ENCODE data around the gene SPATA20.

The SPATA20 gene

GRCh38 chr17:50582741-50583140, 35.8 kb downstream of the SPATA20 start:
- no peak overlapping the region for H3K27ac ChIP-seq (ENCODE audit: low read depth, low read length)
- H3K9me3 ChIP-seq (ENCODE audit: control insufficient read depth, insufficient read depth, low read length): no peaks in the 10 kb centered on the region
- H3K27me3 ChIP-seq (ENCODE audit: control insufficient read depth, insufficient read depth, low read length): no peaks in the 10 kb centered on the region
- H3K9ac ChIP-seq (ENCODE audit: low read depth, low read length): no peak overlapping the region
- H3K4me3 ChIP-seq (ENCODE audit: low read depth, low read length): no peak overlapping the region
- H3K4me1 ChIP-seq (ENCODE audit: control insufficient read depth, insufficient read depth, low read length): peaks cover 11% of the 10 kb centered on the region
- no peaks in the 10 kb centered on the region for H3K36me3 ChIP-seq (ENCODE audit: control insufficient read depth, insufficient read depth, low read length)

- Histone ChIP-seq H3K4me3 (ENCODE audit: low read depth, low read length) (no peak overlapping the region), H3K9me3 (ENCODE audit: control insufficient read depth, insufficient read depth, low read length) (no peaks in the 10 kb centered on the region), H3K4me1 (ENCODE audit: control insufficient read depth, insufficient read depth, low read length) (peaks cover 11% of the 10 kb centered on the region), H3K27me3 (ENCODE audit: control insufficient read depth, insufficient read depth, low read length) (no peaks in the 10 kb centered on the region), H3K9ac (ENCODE audit: low read depth, low read length) (no peak overlapping the region), H3K27ac (ENCODE audit: low read depth, low read length) (no peak overlapping the region), H3K36me3 (ENCODE audit: control insufficient read depth, insufficient read depth, low read length) (no peaks in the 10 kb centered on the region)
These were observed 36.7 kb downstream of the SPATA20 start for GRCh38 chr17:50583641-50584040.

GRCh38 chr17:50584116-50584515, 37.1 kb downstream of the SPATA20 start:
- Histone ChIP-seq H3K27ac (ENCODE audit: low read depth, low read length) (no peak overlapping the region), H3K36me3 (ENCODE audit: control insufficient read depth, insufficient read depth, low read length) (no peaks in the 10 kb centered on the region), H3K27me3 (ENCODE audit: control insufficient read depth, insufficient read depth, low read length) (no peaks in the 10 kb centered on the region), H3K4me3 (ENCODE audit: low read depth, low read length) (no peak overlapping the region), H3K9ac (ENCODE audit: low read depth, low read length) (no peak overlapping the region), H3K9me3 (ENCODE audit: control insufficient read depth, insufficient read depth, low read length) (no peaks in the 10 kb centered on the region), H3K4me1 (ENCODE audit: control insufficient read depth, insufficient read depth, low read length) (peaks cover 11% of the 10 kb centered on the region)

- H3K4me3 ChIP-seq (ENCODE audit: low read depth, low read length): no peak overlapping the region
- peaks cover 11% of the 10 kb centered on the region for H3K4me1 ChIP-seq (ENCODE audit: control insufficient read depth, insufficient read depth, low read length)
- no peaks in the 10 kb centered on the region for H3K27me3 ChIP-seq (ENCODE audit: control insufficient read depth, insufficient read depth, low read length)
- H3K36me3 ChIP-seq (ENCODE audit: control insufficient read depth, insufficient read depth, low read length): no peaks in the 10 kb centered on the region
- no peak overlapping the region for H3K27ac ChIP-seq (ENCODE audit: low read depth, low read length)
- H3K9me3 ChIP-seq (ENCODE audit: control insufficient read depth, insufficient read depth, low read length): no peaks in the 10 kb centered on the region
- no peak overlapping the region for H3K9ac ChIP-seq (ENCODE audit: low read depth, low read length)
These were observed 37.8 kb downstream of the SPATA20 start for GRCh38 chr17:50584749-50585148.

GRCh38 chr17:50585346-50585745, 38.4 kb downstream of the SPATA20 start:
- Histone ChIP-seq H3K27me3 (ENCODE audit: control insufficient read depth, insufficient read depth, low read length) (no peaks in the 10 kb centered on the region), H3K36me3 (ENCODE audit: control insufficient read depth, insufficient read depth, low read length) (no peaks in the 10 kb centered on the region), H3K9ac (ENCODE audit: low read depth, low read length) (no peak overlapping the region), H3K9me3 (ENCODE audit: control insufficient read depth, insufficient read depth, low read length) (no peaks in the 10 kb centered on the region), H3K27ac (ENCODE audit: low read depth, low read length) (no peak overlapping the region), H3K4me1 (ENCODE audit: control insufficient read depth, insufficient read depth, low read length) (peaks cover 11% of the 10 kb centered on the region), H3K4me3 (ENCODE audit: low read depth, low read length) (no peak overlapping the region)

- H3K9ac ChIP-seq (ENCODE audit: low read depth, low read length): no peak overlapping the region
- H3K27ac ChIP-seq (ENCODE audit: low read depth, low read length): no peak overlapping the region
- no peak overlapping the region for H3K4me3 ChIP-seq (ENCODE audit: low read depth, low read length)
- no peaks in the 10 kb centered on the region for H3K36me3 ChIP-seq (ENCODE audit: control insufficient read depth, insufficient read depth, low read length)
- H3K27me3 ChIP-seq (ENCODE audit: control insufficient read depth, insufficient read depth, low read length): no peaks in the 10 kb centered on the region
- no peaks in the 10 kb centered on the region for H3K9me3 ChIP-seq (ENCODE audit: control insufficient read depth, insufficient read depth, low read length)
- H3K4me1 ChIP-seq (ENCODE audit: control insufficient read depth, insufficient read depth, low read length): peaks cover 9% of the 10 kb centered on the region
These were observed 38.9 kb downstream of the SPATA20 start for GRCh38 chr17:50585891-50586290.

GRCh38 chr17:50586421-50587247, 39.7 kb downstream of the SPATA20 start:
- Histone ChIP-seq H3K9ac (ENCODE audit: low read depth, low read length) (no peak overlapping the region), H3K9me3 (ENCODE audit: control insufficient read depth, insufficient read depth, low read length) (no peaks in the 10 kb centered on the region), H3K36me3 (ENCODE audit: control insufficient read depth, insufficient read depth, low read length) (no peaks in the 10 kb centered on the region), H3K4me1 (ENCODE audit: control insufficient read depth, insufficient read depth, low read length) (0 out of 2 replicates have a peak, but pooled peaks cover 6% of the 10 kb centered on the region), H3K27ac (ENCODE audit: low read depth, low read length) (no peak overlapping the region), H3K27me3 (ENCODE audit: control insufficient read depth, insufficient read depth, low read length) (no peaks in the 10 kb centered on the region), H3K4me3 (ENCODE audit: low read depth, low read length) (no peak overlapping the region)

GRCh38 chr17:50587571-50587970, 40.6 kb downstream of the SPATA20 start:
- H3K27me3 ChIP-seq (ENCODE audit: control insufficient read depth, insufficient read depth, low read length): no peaks in the 10 kb centered on the region
- no peaks in the 10 kb centered on the region for H3K9me3 ChIP-seq (ENCODE audit: control insufficient read depth, insufficient read depth, low read length)
- H3K36me3 ChIP-seq (ENCODE audit: control insufficient read depth, insufficient read depth, low read length): no peaks in the 10 kb centered on the region
- H3K4me3 ChIP-seq (ENCODE audit: low read depth, low read length): no peak overlapping the region
- H3K4me1 ChIP-seq (ENCODE audit: control insufficient read depth, insufficient read depth, low read length): 0 out of 2 replicates have a peak, but pooled peaks cover 6% of the 10 kb centered on the region
- H3K27ac ChIP-seq (ENCODE audit: low read depth, low read length): no peak overlapping the region
- no peak overlapping the region for H3K9ac ChIP-seq (ENCODE audit: low read depth, low read length)

GRCh38 chr17:50588391-50589049, 41.5 kb downstream of the SPATA20 start:
- Histone ChIP-seq H3K36me3 (ENCODE audit: control insufficient read depth, insufficient read depth, low read length) (no peaks in the 10 kb centered on the region), H3K27me3 (ENCODE audit: control insufficient read depth, insufficient read depth, low read length) (no peaks in the 10 kb centered on the region)

GRCh38 chr17:50589095-50589705, 42.2 kb downstream of the SPATA20 start:
- Histone ChIP-seq H3K4me1 (ENCODE audit: control insufficient read depth, insufficient read depth, low read length) (peaks cover 11% of the 10 kb centered on the region; the same call in 1 of the 2 replicates), H3K9me3 (ENCODE audit: control insufficient read depth, insufficient read depth, low read length) (no peaks in the 10 kb centered on the region), H3K27me3 (ENCODE audit: control insufficient read depth, insufficient read depth, low read length) (no peaks in the 10 kb centered on the region), H3K27ac (ENCODE audit: low read depth, low read length) (no peak overlapping the region), H3K9ac (ENCODE audit: low read depth, low read length) (no peak overlapping the region), H3K4me3 (ENCODE audit: low read depth, low read length) (no peak overlapping the region), H3K36me3 (ENCODE audit: control insufficient read depth, insufficient read depth, low read length) (no peaks in the 10 kb centered on the region)

More at GRCh38 chr17:50588391-50589049, 41.5 kb downstream of the SPATA20 start:
- no peaks in the 10 kb centered on the region for H3K9me3 ChIP-seq (ENCODE audit: control insufficient read depth, insufficient read depth, low read length)
- H3K4me3 ChIP-seq (ENCODE audit: low read depth, low read length): no peak overlapping the region
- H3K9ac ChIP-seq (ENCODE audit: low read depth, low read length): no peak overlapping the region
- H3K27ac ChIP-seq (ENCODE audit: low read depth, low read length): no peak overlapping the region
- peaks cover 16% of the 10 kb centered on the region; the same call in 1 of the 2 replicates for H3K4me1 ChIP-seq (ENCODE audit: control insufficient read depth, insufficient read depth, low read length)
